ENCODE measurements around the gene OTOP2. TPM values are rescaled to one million over a fixed set of nuclear protein-coding genes. Genes with fewer than 3 reads are reported as not detected.

OTOP2 gene
- total RNA-seq, 4 donors from 2014 or later = 0.38 to 1.4 (median 0.41) TPM; not detected in 1

DNA sequence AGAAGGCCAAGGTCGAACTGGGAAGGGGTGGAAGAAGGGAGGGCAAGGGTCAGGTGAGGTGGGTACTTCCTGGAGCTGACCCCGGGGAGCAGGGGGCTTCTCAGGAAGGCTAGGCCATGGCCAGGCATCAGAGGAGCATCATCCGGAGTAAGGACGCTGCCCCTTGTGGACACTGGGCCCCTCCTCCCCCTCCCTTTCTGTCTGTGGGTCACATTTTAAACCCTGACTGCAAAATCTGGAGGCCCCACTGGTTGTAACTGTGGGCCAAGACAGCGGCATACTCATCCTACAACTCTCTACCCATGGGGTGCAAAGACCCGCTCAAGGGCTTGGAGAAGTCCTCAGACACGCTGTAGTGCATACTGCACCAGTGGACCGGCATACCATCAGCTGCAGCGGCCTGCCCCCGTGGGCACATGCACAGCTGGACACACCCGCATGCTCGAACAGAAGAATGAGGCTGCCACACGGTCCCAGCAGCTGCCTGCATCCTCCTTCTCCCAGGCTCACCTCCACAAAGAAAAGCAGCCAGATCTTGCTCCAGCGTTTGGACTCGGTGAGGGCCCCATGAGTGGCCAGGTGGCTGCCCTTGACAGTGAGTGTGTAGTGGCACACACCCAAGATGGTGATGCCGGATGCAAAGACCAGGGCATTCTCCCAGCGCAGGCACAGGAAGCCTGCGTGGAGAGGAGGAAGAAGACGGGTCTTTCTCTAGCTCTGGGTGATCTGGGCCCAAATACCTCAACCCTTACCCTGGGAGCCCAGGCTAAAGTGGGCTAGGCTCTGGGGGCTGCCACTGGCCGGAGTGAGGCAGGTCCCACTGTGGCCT is 31.8 kb upstream of the OTOP2 start:
- no peaks in the 10 kb centered on the region for H3K36me3 ChIP-seq
- peak overlapping the region in 1 of 4 donors; percentile 65 for H3K4me3 ChIP-seq
- no peak overlapping the region for H3K27ac ChIP-seq
- intact Hi-C loops (cut with DNase I) = no loop called here
- WGBS, 2 donors = 67 to 68% methylated on average over 5 to 8 of the region's 20 CpGs
- peaks cover 9 to 15% (median 10%) of the 10 kb centered on the region in 3 donors for H3K4me1 ChIP-seq
- no peaks in the 10 kb centered on the region for H3K9me3 ChIP-seq
- TF ChIP-seq POLR2A (IDR thresholded peaks at IDR 0.05) (no peak), CTCF (IDR thresholded peaks at IDR 0.05) (no peak)
- H3K27me3 ChIP-seq = peaks cover 0 to 71% (median 3%) of the 10 kb centered on the region in 4 donors
- no peak for DNase-seq

GRCh38 chr17:74892974-74893911 is 30.8 kb upstream of the OTOP2 start, which contains the start of gene FADS6:
FADS6 (minus strand) TSS chr17:74893633; CDS start chr17:74893595, 38 bp downstream.
- peak within 1 kb of the TSS; percentile 24 to 65 (median 48) for H3K4me3 ChIP-seq
- H3K9me3 ChIP-seq = no peaks in the 10 kb centered on the region
- intact Hi-C loops (cut with DNase I) = no loop called here
- peaks cover 9 to 19% (median 10%) of the 10 kb centered on the region in 3 donors for H3K4me1 ChIP-seq
- no peak for DNase-seq
- TF ChIP-seq CTCF (IDR thresholded peaks at IDR 0.05) = no peak
- TF ChIP-seq POLR2A (IDR thresholded peaks at IDR 0.05) = no peak
- peaks cover 0 to 65% (median 3%) of the 10 kb centered on the region in 4 donors for H3K27me3 ChIP-seq
- no peak within 1 kb of the TSS for H3K27ac ChIP-seq
- WGBS, 2 donors = 0 to 12% methylated on average over 2 to 14 of the region's 86 CpGs
- H3K36me3 ChIP-seq = no peaks in the 10 kb centered on the region

DNA sequence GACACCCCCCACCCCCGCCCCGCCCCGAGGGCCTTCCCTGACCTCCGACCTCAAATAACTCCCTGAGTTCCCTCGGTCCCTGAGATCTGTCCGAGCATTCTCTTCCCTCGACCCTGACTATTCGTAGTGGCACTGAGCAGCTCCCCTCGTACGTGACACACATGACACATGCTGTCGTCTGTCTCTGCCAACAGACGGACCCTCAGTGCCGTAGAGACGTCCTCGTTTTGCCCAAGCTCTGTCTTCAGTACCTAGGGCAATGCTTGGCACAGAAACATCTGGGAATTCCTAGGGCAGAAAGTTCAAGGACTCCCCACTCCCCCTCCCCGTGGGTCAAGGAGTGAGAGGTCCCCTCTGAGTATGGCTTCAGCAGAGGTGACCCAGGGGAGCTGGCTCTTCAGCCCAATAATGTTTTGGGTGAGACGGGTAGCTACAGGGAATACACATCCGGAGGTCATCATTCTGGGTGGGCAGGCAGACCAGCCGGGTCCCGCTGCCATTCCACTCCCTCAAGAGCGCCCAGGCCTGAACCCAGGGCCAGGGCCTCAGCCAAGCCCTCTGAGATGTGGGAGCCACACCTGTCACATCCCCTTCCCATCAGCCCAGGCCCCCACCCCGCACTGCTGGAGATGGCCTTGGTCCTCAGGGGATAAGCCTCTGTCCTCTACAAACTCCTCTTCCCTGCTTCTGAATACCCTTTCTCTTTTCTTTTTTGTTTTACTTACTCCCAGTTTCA is 30.0 kb upstream of the OTOP2 start:
- WGBS, 2 donors = 37 to 49% methylated on average over 4 to 19 of the region's 22 CpGs
- Histone ChIP-seq H3K27me3 (peaks cover 0 to 56% (median 3%) of the 10 kb centered on the region in 4 donors), H3K36me3 (no peaks in the 10 kb centered on the region)

DNA sequence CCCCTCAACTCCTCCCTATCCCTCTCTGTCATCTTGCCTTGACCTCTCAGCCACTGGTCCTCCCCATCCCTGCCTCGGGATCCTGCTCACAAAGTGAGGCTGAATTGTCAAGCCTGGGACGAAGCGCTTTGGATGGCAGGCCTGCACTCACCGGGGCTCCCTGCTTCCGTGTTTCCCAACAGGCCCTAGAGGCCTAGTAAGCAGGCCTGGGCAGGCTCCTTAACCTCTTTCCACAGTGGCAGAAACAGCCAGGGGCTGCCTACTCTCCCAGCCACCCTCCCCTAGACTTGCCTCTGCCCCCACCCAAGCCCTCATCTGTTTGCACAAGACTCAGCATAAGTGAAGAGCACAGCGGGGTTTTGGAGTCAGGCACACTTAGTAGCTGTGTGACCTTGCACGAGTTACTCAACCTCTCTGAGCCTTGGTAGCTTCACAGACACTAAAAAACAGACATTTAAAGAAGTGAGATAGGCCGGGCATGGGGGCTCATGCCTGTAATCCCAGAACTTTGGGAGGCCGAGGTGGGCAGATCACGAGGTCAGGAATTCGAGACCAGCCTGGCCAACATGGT is 25.6 kb upstream of the OTOP2 start:
- no peak overlapping the region for H3K27ac ChIP-seq
- intact Hi-C loops (cut with DNase I) = no loop called here
- 45 to 71% methylated on average over 5 to 9 of the region's 11 CpGs for WGBS, 2 donors
- peaks cover 4 to 30% (median 5%) of the 10 kb centered on the region in 3 donors for H3K4me1 ChIP-seq
- TF ChIP-seq POLR2A (IDR thresholded peaks at IDR 0.05) (no peak), CTCF (IDR thresholded peaks at IDR 0.05) (no peak)
- peaks cover 0 to 54% (median under 1%) of the 10 kb centered on the region in 4 donors for H3K27me3 ChIP-seq
- no peak for DNase-seq
- no peak overlapping the region for H3K4me3 ChIP-seq
- H3K36me3 ChIP-seq = no peaks in the 10 kb centered on the region
- H3K9me3 ChIP-seq = no peaks in the 10 kb centered on the region

More for the DNA sequence above, 30.0 kb upstream of the OTOP2 start:
- DNase-seq = no peak
- H3K9me3 ChIP-seq = no peaks in the 10 kb centered on the region
- H3K27ac ChIP-seq = no peak overlapping the region
- H3K4me1 ChIP-seq = peaks cover 9 to 23% (median 10%) of the 10 kb centered on the region in 3 donors
- TF ChIP-seq POLR2A (IDR thresholded peaks at IDR 0.05) (no peak), CTCF (IDR thresholded peaks at IDR 0.05) (no peak)
- intact Hi-C loops (cut with DNase I) = no loop called here
- H3K4me3 ChIP-seq = peak overlapping the region; percentile 24 to 65 (median 48)
